GM12874 (cell line): ENCODE data around the gene FLRT1.

Experiments
- TF ChIP-seq, protein P1 (sequence below): IDR thresholded peaks from 2 replicates; pipeline ENCODE4 v1.5.1; 2011; ENCODE audit warnings: low read depth, mild to moderate bottlenecking, control low read depth, low read length, moderate library complexity; ENCODE audit not compliant: insufficient read depth

FLRT1 gene

DNA sequence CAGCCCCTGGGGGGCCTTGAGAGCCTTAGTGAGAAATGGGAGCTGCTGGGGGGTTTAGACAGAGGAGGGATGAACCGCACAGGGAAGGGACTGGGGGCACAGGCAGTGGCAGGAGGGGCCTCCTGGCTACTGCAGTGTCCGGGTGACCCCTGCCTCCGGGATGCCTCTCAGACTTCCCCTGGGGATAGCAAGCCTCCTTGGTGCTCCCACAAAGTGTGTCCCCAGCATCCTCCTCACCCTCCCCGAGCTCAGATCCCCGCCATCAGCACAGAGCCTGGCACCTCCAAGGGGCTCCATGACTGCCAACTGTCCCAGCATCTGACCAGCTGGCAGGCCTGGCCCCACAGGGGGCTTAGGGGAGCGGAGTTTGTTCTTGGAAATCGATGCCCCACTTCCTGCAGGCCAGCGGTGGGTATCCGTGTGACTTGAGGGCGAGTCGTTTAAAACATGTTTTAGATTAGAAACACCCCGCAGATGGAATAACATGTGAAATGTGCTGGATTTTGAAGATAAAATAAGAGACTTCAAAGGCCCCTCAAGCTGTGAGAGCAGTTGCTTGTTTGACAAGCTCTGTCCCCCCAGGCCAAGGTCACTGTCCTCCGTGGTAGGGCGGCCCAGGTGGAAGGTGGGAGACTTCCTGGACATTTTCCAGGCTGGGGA lies 13.5 kb upstream of the FLRT1 start:
- TF ChIP-seq, protein P1, sequence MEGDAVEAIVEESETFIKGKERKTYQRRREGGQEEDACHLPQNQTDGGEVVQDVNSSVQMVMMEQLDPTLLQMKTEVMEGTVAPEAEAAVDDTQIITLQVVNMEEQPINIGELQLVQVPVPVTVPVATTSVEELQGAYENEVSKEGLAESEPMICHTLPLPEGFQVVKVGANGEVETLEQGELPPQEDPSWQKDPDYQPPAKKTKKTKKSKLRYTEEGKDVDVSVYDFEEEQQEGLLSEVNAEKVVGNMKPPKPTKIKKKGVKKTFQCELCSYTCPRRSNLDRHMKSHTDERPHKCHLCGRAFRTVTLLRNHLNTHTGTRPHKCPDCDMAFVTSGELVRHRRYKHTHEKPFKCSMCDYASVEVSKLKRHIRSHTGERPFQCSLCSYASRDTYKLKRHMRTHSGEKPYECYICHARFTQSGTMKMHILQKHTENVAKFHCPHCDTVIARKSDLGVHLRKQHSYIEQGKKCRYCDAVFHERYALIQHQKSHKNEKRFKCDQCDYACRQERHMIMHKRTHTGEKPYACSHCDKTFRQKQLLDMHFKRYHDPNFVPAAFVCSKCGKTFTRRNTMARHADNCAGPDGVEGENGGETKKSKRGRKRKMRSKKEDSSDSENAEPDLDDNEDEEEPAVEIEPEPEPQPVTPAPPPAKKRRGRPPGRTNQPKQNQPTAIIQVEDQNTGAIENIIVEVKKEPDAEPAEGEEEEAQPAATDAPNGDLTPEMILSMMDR, result no peak

DNA sequence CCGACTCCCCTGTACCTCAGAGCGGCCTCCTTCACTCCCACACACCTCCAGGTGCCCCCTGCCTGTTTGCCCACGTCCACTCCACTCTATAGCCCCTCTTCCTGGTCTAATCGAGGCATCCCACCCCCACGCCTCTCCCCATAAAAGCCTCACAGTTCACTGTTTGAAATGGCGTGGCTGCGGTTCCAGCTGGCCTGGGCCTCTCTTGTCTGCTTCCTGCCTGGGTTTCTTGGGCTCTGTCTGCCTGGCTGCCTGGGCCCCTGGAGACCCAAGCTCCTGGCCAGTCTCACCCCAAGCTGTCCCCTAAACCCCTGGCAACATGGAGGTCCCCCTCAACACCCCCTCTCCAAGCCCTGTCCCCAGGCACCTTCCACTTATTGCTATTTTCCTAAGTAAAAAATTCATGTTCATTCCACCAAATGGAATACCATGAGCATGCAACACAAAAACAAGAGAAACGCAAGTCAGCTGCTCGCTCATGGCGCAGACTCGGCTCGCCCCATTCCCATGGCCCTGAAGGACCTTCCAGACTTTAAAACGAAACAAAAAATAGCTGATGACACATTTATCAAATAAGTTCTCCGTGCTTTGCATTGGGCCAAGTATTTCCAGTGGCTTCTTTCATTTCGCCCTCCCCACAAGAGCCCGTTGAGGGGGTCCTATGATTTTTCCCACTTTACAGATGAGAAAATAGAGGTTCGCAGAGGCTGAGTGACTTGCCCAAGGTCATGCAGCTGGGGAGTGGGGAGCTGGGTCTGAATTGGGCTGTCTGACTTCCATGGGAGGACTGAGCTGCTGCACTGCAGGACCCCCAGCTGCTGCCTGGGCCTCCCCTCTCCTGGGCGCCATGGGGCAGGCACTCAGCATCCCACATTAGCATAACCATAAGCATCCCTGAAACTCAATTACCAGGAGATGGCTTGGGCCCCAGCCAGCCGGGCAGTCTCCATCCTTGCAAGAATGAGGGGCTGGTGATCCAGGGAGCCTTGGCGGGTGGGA lies 11.7 kb upstream of the FLRT1 start:
- TF ChIP-seq, protein P1, result no peak

- TF ChIP-seq, protein P1, result no peak
Measured at GRCh38 chr11:64025205-64025604, 10.5 kb upstream of the FLRT1 start.

DNA sequence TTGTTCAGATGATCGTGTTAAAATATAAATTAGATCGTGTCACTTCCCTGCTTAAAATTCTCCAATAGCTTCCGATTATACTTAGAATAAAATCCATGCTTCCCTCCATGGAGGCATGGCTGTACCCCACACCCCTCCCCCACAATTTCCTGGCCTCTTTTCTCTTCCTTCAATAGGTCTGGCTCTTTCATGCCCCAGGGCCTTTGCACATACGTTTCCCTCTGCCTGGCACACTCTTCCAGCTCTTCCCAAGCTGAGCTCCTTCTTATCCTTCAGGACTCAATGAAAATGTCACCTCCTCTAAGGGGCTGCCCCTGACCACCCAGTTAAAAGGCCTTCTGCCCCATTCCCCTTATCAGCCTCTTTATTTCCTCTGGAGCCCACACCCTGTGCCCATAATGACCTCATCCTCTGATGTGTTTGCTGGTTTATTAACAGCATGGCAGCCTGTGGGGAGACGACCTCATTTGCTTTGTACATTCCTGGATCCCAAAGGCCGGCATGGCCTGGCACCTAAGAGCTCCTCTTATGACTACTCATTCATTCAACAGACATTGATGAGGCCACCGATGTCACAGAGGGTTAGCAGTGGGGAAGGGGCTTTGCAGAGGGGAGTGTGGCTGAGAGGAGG lies 9.0 kb upstream of the FLRT1 start:
- TF ChIP-seq, protein P1, result no peak

DNA sequence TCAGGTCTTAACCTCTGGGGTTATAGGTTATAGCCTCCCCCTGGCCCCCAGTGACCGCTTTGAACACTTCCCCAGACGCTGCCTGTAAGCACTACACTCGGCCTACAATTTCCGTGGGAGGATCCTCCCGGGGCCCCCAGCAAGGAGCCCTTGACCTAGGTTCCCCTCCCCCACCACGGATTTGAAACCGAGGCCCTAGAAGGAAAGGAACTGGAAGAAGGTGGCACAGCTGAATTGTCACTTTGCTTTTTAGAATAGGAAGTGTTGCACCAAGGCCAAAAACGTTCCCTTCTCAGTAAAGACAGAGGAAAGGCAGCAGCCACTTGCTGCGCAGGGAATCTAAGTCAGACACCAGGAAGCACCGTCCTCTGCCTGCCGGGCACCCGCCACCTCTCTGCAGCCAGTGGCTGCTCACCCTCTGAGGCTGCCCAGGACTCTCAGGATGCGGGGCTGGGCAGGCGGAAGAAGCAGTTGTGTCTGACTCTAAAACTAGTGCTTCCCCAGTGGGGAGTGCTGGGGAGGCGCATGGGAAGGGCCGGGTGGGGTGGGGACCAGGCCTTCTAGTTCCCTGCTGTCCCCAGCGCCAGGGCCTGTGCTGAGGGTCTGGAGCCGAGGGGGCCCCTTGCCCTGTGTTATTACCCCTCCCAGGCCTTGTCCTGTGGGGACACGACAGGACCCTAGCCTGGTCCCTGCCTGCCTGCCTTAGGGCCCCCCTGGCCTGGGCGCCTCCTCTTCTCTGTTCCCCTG lies 7.9 kb upstream of the FLRT1 start:
- TF ChIP-seq, protein P1, result no peak

GRCh38 chr11:64028398-64029115 lies 7.2 kb upstream of the FLRT1 start:
- TF ChIP-seq, protein P1, result no peak
